HEK293 (cell line): ENCODE measurements around the gene TLE5.
A peak's percentile ranks its signal among the peaks of the same experiment; 100 is the strongest.

Source experiments
- CTCF ChIA-PET: fragments of 350-600 bp; formaldehyde crosslinking; extraction: SDS; loops from one replicate; lab custom pipeline; 2021; ENCODE audit warnings: antibody characterized with exemption; lab: Yijun Ruan, JAX
- POLR2A ChIA-PET: fragments of 300-600 bp; formaldehyde crosslinking; extraction: SDS; loops from one replicate; lab custom pipeline; 2020; ENCODE audit warnings: antibody characterized with exemption, inconsistent platforms; lab: Yijun Ruan, JAX
- H3K27ac ChIP-seq: fragments of 200-500 bp; sonication (Bioruptor generic); 2 replicates; pipeline ENCODE4 v1.5.1; 2014; ENCODE audit warnings: low read depth, low read length, control low read depth, inconsistent platforms; ENCODE audit errors: extremely low read depth
- H3K36me3 ChIP-seq, 2 experiments: fragments of 200-500 bp in 1 of 2; sonication (Bioruptor generic) in 1 of 2; 1 replicate in 1 of 2; 2 replicates in 1 of 2; pipeline ENCODE4 v1.5.1; 2014 to 2017; ENCODE audit warnings: inconsistent platforms in 2 of 2, low read length in 2 of 2; ENCODE audit not compliant: control insufficient read depth in 2 of 2, insufficient read depth in 1 of 2
- H3K4me1 ChIP-seq: fragments of 200-500 bp; sonication (Bioruptor generic); 2 replicates; pipeline ENCODE4 v1.5.1; 2014; ENCODE audit warnings: mild to moderate bottlenecking, low read length, inconsistent platforms; ENCODE audit not compliant: control insufficient read depth, insufficient read depth
- H3K4me3 ChIP-seq: 2 replicates; pipeline ENCODE4 v1.5.1; 2011; ENCODE audit warnings: low read depth, mild to moderate bottlenecking, control low read depth, low read length, moderate library complexity
- H3K9me3 ChIP-seq: fragments of 200-500 bp; sonication (Bioruptor generic); 2 replicates; pipeline ENCODE4 v1.5.1; 2014; ENCODE audit warnings: low read depth, low read length, inconsistent platforms; ENCODE audit not compliant: control insufficient read depth, insufficient read depth
- FEZF1 ChIP-seq: fragments of 450-650 bp; formaldehyde crosslinking; IDR thresholded peaks from 2 replicates; pipeline ENCODE4 v1.5.1; 2016; ENCODE audit warnings: missing biosample characterization, missing genetic modification characterization
- ZBTB44 ChIP-seq: fragments of 450-650 bp; IDR thresholded peaks from 2 replicates; pipeline ENCODE4 v1.5.1; 2018; ENCODE audit warnings: missing biosample characterization, mild to moderate bottlenecking, missing genetic modification characterization
- ZNF341 ChIP-seq: fragments of 450-650 bp; formaldehyde crosslinking; IDR thresholded peaks from 2 replicates; pipeline ENCODE4; 2016; ENCODE audit warnings: low read depth, missing biosample characterization, missing genetic modification characterization
- ZNF350 ChIP-seq: fragments of 450-650 bp; formaldehyde crosslinking; IDR thresholded peaks from 2 replicates; pipeline ENCODE4 v1.5.0; 2017; ENCODE audit warnings: missing biosample characterization, mild to moderate bottlenecking, missing genetic modification characterization
- ZNF777 ChIP-seq: fragments of 450-650 bp; formaldehyde crosslinking; IDR thresholded peaks from 2 replicates; pipeline ENCODE4 v1.5.1; 2017; ENCODE audit warnings: missing biosample characterization, missing genetic modification characterization, borderline replicate concordance

The TLE5 gene

GRCh38 chr19:3003046-3003445, 59.2 kb downstream of the TLE5 start:
- ChIA-PET POLR2A (no interaction called here), CTCF (no interaction called here)
- no peak overlapping the region for H3K4me3 ChIP-seq

More at GRCh38 chr19:3003046-3003445, 59.2 kb downstream of the TLE5 start:
- H3K4me1 ChIP-seq, result no peaks in the 10 kb centered on the region
- H3K36me3 ChIP-seq, result no peaks in the 10 kb centered on the region
- no peak for TF ChIP-seq ZNF777 (tag by site-specific recombination)
- peak; percentile 97 for TF ChIP-seq ZNF341
- TF ChIP-seq ZNF350, result no peak
- no peak for TF ChIP-seq ZBTB44 (tag by site-specific recombination)
- TF ChIP-seq FEZF1, result no peak
- H3K9me3 ChIP-seq, result no peaks in the 10 kb centered on the region
- no peak overlapping the region for H3K27ac ChIP-seq
